GM23248 (cell line): ENCODE measurements around the gene CPA1. TPM values are rescaled to one million over a fixed set of nuclear protein-coding genes. Genes with fewer than 3 reads are reported as not detected.
A peak's percentile ranks its signal among the peaks of the same experiment; 100 is the strongest.

Source experiments
- DNase-seq: peaks from one replicate; pipeline ENCODE4 v3.0.0-alpha.2; 2015
- H2AFZ ChIP-seq: fragments of 200-600 bp; sonication (generic); 2 replicates; pipeline ENCODE4 v1.6.1; 2016; ENCODE audit warnings: antibody characterized with exemption
- H3F3A ChIP-seq: fragments of 200-600 bp; sonication (generic); 2 replicates; pipeline ENCODE4 v1.6.1; 2016; ENCODE audit warnings: mild to moderate bottlenecking, antibody characterized with exemption, mixed run types; ENCODE audit not compliant: insufficient read depth
- H3K27ac ChIP-seq: fragments of 200-600 bp; sonication (generic); 2 replicates; pipeline ENCODE4 v1.5.1; 2016; ENCODE audit warnings: mild to moderate bottlenecking
- H3K27me3 ChIP-seq: fragments of 200-600 bp; sonication (generic); replicated peaks from 2 replicates; pipeline ENCODE4 v1.6.1; 2016; ENCODE audit warnings: mild to moderate bottlenecking; ENCODE audit not compliant: insufficient read depth
- H3K36me3 ChIP-seq: fragments of 200-600 bp; sonication (generic); 2 replicates; pipeline ENCODE4 v1.6.1; 2016; ENCODE audit warnings: low read depth, mild to moderate bottlenecking
- H3K4me1 ChIP-seq: fragments of 200-600 bp; sonication (generic); 2 replicates; pipeline ENCODE4 v1.6.1; 2016; ENCODE audit warnings: mild to moderate bottlenecking; ENCODE audit not compliant: insufficient read depth
- H3K4me2 ChIP-seq: fragments of 200-600 bp; sonication (generic); one replicate; pipeline ENCODE4 v1.6.1; 2016; ENCODE audit warnings: mild to moderate bottlenecking; ENCODE audit not compliant: unreplicated experiment
- H3K4me3 ChIP-seq: fragments of 200-600 bp; sonication (generic); 2 replicates; pipeline ENCODE4 v1.5.1; 2016; ENCODE audit warnings: mild to moderate bottlenecking
- H3K79me2 ChIP-seq: fragments of 200-600 bp; sonication (generic); 2 replicates; pipeline ENCODE4 v1.6.1; 2016; ENCODE audit warnings: mild to moderate bottlenecking; ENCODE audit not compliant: insufficient read depth
- H3K9ac ChIP-seq: fragments of 200-600 bp; sonication (generic); 2 replicates; pipeline ENCODE4 v1.6.1; 2016; ENCODE audit warnings: mild to moderate bottlenecking
- H3K9me2 ChIP-seq: fragments of 200-600 bp; sonication (generic); 2 replicates; pipeline ENCODE4 v1.6.1; 2016; ENCODE audit warnings: mixed run types, mild to moderate bottlenecking, moderate library complexity; ENCODE audit not compliant: insufficient read depth
- H3K9me3 ChIP-seq: fragments of 200-600 bp; sonication (generic); one replicate; pipeline ENCODE4 v1.6.1; 2017; ENCODE audit warnings: low read depth
- H4K20me1 ChIP-seq: fragments of 200-600 bp; sonication (generic); 2 replicates; pipeline ENCODE4 v1.6.0; 2016; ENCODE audit not compliant: insufficient read depth
- EZH2 ChIP-seq: fragments of 200-600 bp; sonication (generic); IDR thresholded peaks from 2 replicates; pipeline ENCODE4 v1.6.1; 2018; ENCODE audit warnings: antibody characterized with exemption, mild to moderate bottlenecking; ENCODE audit not compliant: insufficient read depth, poor library complexity, severe bottlenecking
- EZH2phosphoT487 ChIP-seq: fragments of 200-600 bp; sonication (generic); IDR thresholded peaks from 2 replicates; pipeline ENCODE4 v1.6.1; 2018; ENCODE audit warnings: antibody characterized with exemption, moderate library complexity, mild to moderate bottlenecking, low read depth; ENCODE audit not compliant: insufficient read depth
- WGBS, 2 experiments: methylation state at CpG; one replicate each; pipeline ENCODE4 v1.1.6; 2015 to 2017; ENCODE audit warnings: low lambda C conversion rate in 2 of 2, low coverage in 1 of 2; ENCODE audit errors: missing lambda C conversion rate in 2 of 2; 5-methylcytosine and 5-hydroxymethylcytosine counted together
- in situ Hi-C: fragments of 300-500 bp; cut with MboI; formaldehyde crosslinking; loops from 2 replicates; pipeline ENCODE4 v1.15.0; 2020
- polyA plus RNA-seq: library from polyadenylated mRNA; unstranded; fragments of >200 nt; fragmentation: Nextera tagmentation; extraction: Ambion mirVana; gene quantifications from 2 replicates; pipeline ENCODE4 v1.2.1, GENCODE V29; 2016
- total RNA-seq: library from RNA; depleted of rRNA; stranded (reverse); fragments of >200 nt; shearing (Covaris generic); gene quantifications from 2 replicates; pipeline ENCODE4 v1.2.3, GENCODE V29; 2014

Gene CPA1
- total and polyA plus RNA-seq, 2 experiments from 2014 or later = not detected

DNA sequence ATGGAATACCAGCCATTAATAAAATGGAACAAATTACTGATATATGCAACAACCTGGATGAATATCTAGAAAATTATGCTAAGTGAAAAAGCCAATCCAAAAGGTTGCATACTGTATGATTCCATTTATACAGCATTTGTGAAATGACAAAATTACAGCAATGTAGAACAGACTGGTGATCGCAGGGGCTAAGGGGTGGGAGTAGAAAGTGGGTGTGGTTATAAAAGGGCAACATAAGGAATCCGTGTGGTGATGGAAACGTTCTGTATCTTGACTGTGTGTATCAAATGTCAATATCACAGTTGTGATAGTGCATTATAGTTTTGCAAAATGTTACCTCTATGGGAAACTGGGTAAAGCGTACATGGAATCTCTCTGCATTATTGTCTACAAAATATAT is 45.5 kb downstream of the CPA1 start:
- 70 to 74% methylated on average over 4 of the region's 4 CpGs for WGBS, 2 experiments
- TF ChIP-seq EZH2phosphoT487 (no peak), EZH2 (no peak)
- no peaks in the 10 kb centered on the region for H3K79me2 ChIP-seq

DNA sequence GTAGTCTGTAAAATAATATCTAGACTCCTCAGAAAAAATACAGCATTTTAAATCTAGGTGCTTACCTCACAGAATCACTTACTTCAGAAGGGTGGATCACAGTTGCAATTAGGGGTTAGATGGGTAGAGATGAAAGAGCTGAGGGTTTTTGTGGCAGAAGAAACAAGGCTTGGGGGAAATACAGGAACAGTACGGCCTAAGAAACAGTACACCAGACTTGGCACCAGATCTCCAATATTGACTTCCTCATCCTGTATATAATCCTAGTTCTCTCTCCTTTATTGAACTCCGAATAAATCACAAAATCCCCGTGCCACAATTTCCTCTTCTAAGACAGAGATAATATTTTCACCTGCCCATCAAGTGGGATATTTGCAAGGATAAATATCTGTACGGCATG is 46.3 kb downstream of the CPA1 start:
- no peak for DNase-seq
- Histone ChIP-seq H4K20me1 (no peaks in the 10 kb centered on the region), H3F3A (peaks cover 16% of the 10 kb centered on the region), H3K9me3 (no peaks in the 10 kb centered on the region), H3K4me2 (no peak overlapping the region), H3K9me2 (no peaks in the 10 kb centered on the region), H3K27ac (no peak overlapping the region), H3K36me3 (no peaks in the 10 kb centered on the region), H3K4me1 (peaks cover 24% of the 10 kb centered on the region), H3K79me2 (no peaks in the 10 kb centered on the region), H3K27me3 (no peaks in the 10 kb centered on the region), H3K4me3 (no peak overlapping the region), H2AFZ (no peak overlapping the region), H3K9ac (no peak overlapping the region)
- in situ Hi-C loops = no loop called here
- WGBS, 2 experiments = 91 to 93% methylated on average over 4 of the region's 4 CpGs
- TF ChIP-seq EZH2 (no peak), EZH2phosphoT487 (no peak)

More for the DNA sequence above, 45.5 kb downstream of the CPA1 start:
- Histone ChIP-seq H3K9ac (no peak overlapping the region), H3K4me3 (no peak overlapping the region), H3K27me3 (no peaks in the 10 kb centered on the region), H3K36me3 (no peaks in the 10 kb centered on the region), H3K27ac (no peak overlapping the region), H3K9me2 (no peaks in the 10 kb centered on the region), H2AFZ (no peak overlapping the region), H3K4me1 (peaks cover 25% of the 10 kb centered on the region), H4K20me1 (no peaks in the 10 kb centered on the region), H3F3A (peaks cover 13% of the 10 kb centered on the region), H3K9me3 (no peaks in the 10 kb centered on the region), H3K4me2 (no peak overlapping the region)
- no peak for DNase-seq
- in situ Hi-C loops = no loop called here

GRCh38 chr7:130429019-130429418 is 48.7 kb downstream of the CPA1 start:
- Histone ChIP-seq H3F3A (peaks cover 21% of the 10 kb centered on the region), H3K9me2 (no peaks in the 10 kb centered on the region), H2AFZ (no peak overlapping the region), H3K79me2 (no peaks in the 10 kb centered on the region), H3K9me3 (no peaks in the 10 kb centered on the region), H3K27me3 (no peaks in the 10 kb centered on the region), H4K20me1 (no peaks in the 10 kb centered on the region), H3K27ac (no peak overlapping the region), H3K4me3 (no peak overlapping the region), H3K4me2 (no peak overlapping the region), H3K4me1 (peaks cover 31% of the 10 kb centered on the region), H3K9ac (no peak overlapping the region), H3K36me3 (no peaks in the 10 kb centered on the region)
- DNase-seq = no peak
- TF ChIP-seq EZH2 (no peak), EZH2phosphoT487 (no peak)
- 96 to 100% methylated on average over 4 of the region's 4 CpGs for WGBS, 2 experiments
- in situ Hi-C loops = no loop called here

GRCh38 chr7:130430115-130430514 is 49.8 kb downstream of the CPA1 start:
- Histone ChIP-seq H2AFZ (peak overlapping the region; percentile 50), H3K9ac (peak overlapping the region; percentile 75), H3K9me2 (no peaks in the 10 kb centered on the region), H3K27me3 (no peaks in the 10 kb centered on the region), H3K4me2 (peak overlapping the region; percentile 81), H3K4me1 (peaks cover 31% of the 10 kb centered on the region), H3K4me3 (peak overlapping the region; percentile 63), H3K79me2 (no peaks in the 10 kb centered on the region; the same call in 1 of the 2 replicates), H3F3A (peaks cover 21% of the 10 kb centered on the region), H4K20me1 (no peaks in the 10 kb centered on the region), H3K36me3 (no peaks in the 10 kb centered on the region), H3K9me3 (no peaks in the 10 kb centered on the region), H3K27ac (peak overlapping the region; percentile 79)
- 0 to 3% methylated on average over 1 of the region's 1 CpG for WGBS, 2 experiments
- in situ Hi-C loops = no loop called here
- TF ChIP-seq EZH2 (no peak), EZH2phosphoT487 (no peak)
- no peak for DNase-seq
